ENCODE results near the gene GPR6.

The GPR6 gene

DNA sequence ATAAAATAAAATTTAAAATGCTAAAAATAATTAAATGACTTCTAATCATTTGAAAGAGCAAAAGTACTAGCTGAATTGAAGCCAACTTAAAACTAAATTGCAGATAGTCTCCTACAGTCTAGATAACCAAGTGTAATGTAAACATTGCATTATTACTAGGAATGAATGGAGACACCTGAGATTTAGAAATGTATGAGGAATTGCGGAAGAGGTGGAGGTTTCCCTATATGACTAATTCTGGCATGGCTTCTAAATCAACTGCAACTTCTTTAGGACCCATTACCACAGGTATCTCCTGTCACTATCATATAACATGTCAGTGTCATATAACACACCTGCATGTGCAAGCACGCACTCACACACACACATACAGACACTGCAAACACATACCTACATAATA is 13.2 kb upstream of the GPR6 start:
- no peak for DNase-seq (ENCODE audit: low read depth)
- no peak overlapping the region for H3K4me3 ChIP-seq (replicated peaks; ENCODE audit: low read depth, low read length)
- TF ChIP-seq, protein P1, sequence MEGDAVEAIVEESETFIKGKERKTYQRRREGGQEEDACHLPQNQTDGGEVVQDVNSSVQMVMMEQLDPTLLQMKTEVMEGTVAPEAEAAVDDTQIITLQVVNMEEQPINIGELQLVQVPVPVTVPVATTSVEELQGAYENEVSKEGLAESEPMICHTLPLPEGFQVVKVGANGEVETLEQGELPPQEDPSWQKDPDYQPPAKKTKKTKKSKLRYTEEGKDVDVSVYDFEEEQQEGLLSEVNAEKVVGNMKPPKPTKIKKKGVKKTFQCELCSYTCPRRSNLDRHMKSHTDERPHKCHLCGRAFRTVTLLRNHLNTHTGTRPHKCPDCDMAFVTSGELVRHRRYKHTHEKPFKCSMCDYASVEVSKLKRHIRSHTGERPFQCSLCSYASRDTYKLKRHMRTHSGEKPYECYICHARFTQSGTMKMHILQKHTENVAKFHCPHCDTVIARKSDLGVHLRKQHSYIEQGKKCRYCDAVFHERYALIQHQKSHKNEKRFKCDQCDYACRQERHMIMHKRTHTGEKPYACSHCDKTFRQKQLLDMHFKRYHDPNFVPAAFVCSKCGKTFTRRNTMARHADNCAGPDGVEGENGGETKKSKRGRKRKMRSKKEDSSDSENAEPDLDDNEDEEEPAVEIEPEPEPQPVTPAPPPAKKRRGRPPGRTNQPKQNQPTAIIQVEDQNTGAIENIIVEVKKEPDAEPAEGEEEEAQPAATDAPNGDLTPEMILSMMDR (IDR thresholded peaks at IDR 0.05; ENCODE audit: low read length, missing control alignments), result no peak

- TF ChIP-seq, protein P1 (IDR thresholded peaks at IDR 0.05; ENCODE audit: low read length, missing control alignments), result no peak
- no peak for DNase-seq (ENCODE audit: low read depth)
- no peak overlapping the region for H3K4me3 ChIP-seq (replicated peaks; ENCODE audit: low read depth, low read length)
These were observed 11.8 kb upstream of the GPR6 start for GRCh38 chr6:109966299-109966698.

- TF ChIP-seq, protein P1 (IDR thresholded peaks at IDR 0.05; ENCODE audit: low read length, missing control alignments), result no peak
- no peak overlapping the region for H3K4me3 ChIP-seq (replicated peaks; ENCODE audit: low read depth, low read length)
- DNase-seq (ENCODE audit: low read depth), result no peak
These were observed 329 bp upstream of the GPR6 start for GRCh38 chr6:109977791-109978173.

DNA sequence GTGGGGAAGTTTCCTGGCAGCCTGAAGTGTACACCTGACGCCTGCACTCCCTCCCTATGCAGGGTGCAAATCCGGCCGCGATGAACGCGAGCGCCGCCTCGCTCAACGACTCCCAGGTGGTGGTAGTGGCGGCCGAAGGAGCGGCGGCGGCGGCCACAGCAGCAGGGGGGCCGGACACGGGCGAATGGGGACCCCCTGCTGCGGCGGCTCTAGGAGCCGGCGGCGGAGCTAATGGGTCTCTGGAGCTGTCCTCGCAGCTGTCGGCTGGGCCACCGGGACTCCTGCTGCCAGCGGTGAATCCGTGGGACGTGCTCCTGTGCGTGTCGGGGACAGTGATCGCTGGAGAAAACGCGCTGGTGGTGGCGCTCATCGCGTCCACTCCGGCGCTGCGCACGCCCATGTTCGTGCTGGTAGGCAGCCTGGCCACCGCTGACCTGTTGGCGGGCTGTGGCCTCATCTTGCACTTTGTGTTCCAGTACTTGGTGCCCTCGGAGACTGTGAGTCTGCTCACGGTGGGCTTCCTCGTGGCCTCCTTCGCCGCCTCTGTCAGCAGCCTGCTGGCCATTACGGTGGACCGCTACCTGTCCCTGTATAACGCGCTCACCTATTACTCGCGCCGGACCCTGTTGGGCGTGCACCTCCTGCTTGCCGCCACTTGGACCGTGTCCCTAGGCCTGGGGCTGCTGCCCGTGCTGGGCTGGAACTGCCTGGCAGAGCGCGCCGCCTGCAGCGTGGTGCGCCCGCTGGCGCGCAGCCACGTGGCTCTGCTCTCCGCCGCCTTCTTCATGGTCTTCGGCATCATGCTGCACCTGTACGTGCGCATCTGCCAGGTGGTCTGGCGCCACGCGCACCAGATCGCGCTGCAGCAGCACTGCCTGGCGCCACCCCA is 1.2 kb downstream of the GPR6 start:
- no peak for DNase-seq (ENCODE audit: low read depth)
- H3K4me3 ChIP-seq (replicated peaks; ENCODE audit: low read depth, low read length), result no peak overlapping the region
- TF ChIP-seq, protein P1 (IDR thresholded peaks at IDR 0.05; ENCODE audit: low read length, missing control alignments), result no peak

GRCh38 chr6:109984410-109984809 is 6.3 kb downstream of the GPR6 start:
- DNase-seq (ENCODE audit: low read depth), result no peak
- no peak overlapping the region for H3K4me3 ChIP-seq (replicated peaks; ENCODE audit: low read depth, low read length)
- TF ChIP-seq, protein P1 (IDR thresholded peaks at IDR 0.05; ENCODE audit: low read length, missing control alignments), result no peak

DNA sequence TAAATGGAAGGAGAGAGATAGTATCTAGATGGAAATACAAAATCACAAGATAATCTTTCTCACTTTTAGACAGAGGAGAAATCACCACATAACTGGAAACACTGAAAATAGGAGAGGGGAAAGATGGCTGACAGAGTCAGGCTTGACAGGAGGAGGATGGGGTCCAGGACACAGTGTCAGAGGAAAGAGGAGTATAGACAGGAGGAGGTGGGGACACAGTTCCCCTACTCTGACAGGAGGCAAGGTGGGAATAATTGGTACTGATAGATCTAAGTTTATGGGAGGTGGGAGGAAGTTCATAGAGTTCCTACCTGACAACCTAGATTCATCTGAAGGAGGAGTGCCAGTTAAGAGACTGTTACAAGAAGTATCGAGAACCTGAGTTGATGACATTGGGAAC is 9.1 kb downstream of the GPR6 start:
- no peak for DNase-seq (ENCODE audit: low read depth)
- H3K4me3 ChIP-seq (replicated peaks; ENCODE audit: low read depth, low read length), result no peak overlapping the region
- TF ChIP-seq, protein P1 (IDR thresholded peaks at IDR 0.05; ENCODE audit: low read length, missing control alignments), result no peak

Data from fibroblast of pulmonary artery (primary cell).